ENCODE data around the gene GALNT7. TPM values are rescaled to one million over a fixed set of nuclear protein-coding genes. Genes with fewer than 3 reads are reported as not detected.

The GALNT7 gene
- total RNA-seq, 1 donor from 2014 or later, result 63.9 TPM

DNA sequence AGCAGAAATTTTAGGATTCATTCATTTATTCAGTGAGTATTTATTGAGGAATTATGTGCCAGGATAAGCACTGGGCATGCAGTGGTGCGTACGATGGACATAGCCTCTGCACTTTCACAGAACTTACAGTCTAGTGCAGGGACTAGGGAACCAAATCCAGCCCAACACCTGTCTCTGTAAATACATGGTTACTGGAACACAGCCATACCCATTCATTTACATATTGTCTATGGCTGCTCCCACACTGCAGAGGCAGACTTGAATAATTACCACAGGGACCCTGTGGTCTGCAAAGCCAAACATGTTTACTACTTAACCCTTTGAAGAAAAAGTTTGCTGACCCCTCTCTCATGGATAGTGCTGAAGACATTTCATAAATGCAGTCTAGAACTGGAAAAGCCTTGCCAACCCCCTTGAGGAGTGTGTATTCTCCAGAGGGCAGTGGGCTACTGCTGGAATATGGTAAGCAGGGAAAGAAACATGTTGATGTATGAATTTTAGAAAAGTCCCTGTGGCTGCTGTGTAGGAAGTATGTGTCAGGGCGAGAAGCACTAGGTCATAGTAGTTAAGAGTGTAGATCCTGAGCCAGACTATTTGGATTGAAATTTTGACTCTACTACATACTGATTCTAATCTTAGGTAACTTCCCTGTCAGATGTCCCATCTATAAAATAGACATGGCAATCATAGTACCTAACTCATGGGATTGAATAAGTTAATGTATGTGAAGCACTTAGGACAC is 75.5 kb downstream of the GALNT7 start:
- H3K4me1 Mint-ChIP-seq (ENCODE audit: unreplicated experiment), result peaks cover 6% of the 10 kb centered on the region
- no peak overlapping the region for H3K27ac Mint-ChIP-seq
- H3K9me3 Mint-ChIP-seq, result no peaks in the 10 kb centered on the region
- no peak overlapping the region for H3K4me3 Mint-ChIP-seq
- TF ChIP-seq, protein P1, sequence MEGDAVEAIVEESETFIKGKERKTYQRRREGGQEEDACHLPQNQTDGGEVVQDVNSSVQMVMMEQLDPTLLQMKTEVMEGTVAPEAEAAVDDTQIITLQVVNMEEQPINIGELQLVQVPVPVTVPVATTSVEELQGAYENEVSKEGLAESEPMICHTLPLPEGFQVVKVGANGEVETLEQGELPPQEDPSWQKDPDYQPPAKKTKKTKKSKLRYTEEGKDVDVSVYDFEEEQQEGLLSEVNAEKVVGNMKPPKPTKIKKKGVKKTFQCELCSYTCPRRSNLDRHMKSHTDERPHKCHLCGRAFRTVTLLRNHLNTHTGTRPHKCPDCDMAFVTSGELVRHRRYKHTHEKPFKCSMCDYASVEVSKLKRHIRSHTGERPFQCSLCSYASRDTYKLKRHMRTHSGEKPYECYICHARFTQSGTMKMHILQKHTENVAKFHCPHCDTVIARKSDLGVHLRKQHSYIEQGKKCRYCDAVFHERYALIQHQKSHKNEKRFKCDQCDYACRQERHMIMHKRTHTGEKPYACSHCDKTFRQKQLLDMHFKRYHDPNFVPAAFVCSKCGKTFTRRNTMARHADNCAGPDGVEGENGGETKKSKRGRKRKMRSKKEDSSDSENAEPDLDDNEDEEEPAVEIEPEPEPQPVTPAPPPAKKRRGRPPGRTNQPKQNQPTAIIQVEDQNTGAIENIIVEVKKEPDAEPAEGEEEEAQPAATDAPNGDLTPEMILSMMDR (conservative IDR thresholded peaks at IDR 0.05), result no peak
- DNase-seq (ENCODE audit: extremely low spot score, unreplicated experiment), result no peak
- H3K36me3 Mint-ChIP-seq, result peaks cover 11% of the 10 kb centered on the region
- H3K27me3 Mint-ChIP-seq, result no peaks in the 10 kb centered on the region

DNA sequence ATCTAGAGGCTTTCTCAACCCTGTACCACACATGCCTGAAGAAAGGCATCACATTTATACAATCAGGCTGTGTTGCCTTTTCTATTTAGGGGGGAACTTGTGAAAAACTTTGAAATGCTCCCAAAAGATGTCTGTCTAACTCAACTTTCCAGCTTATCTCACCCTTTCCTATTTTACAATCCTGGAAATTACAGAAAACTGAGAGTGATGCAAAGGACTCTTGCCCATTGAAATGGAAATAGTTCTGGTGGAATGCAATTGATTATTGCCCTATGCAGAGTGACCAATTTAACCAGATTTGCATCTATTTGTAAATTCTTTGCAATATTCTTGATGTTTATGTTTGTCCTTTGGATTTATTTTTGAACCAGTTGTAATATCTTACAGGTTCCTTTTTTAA is 77.3 kb downstream of the GALNT7 start:
- no peak for DNase-seq (ENCODE audit: extremely low spot score, unreplicated experiment)
- peaks cover 7% of the 10 kb centered on the region for H3K4me1 Mint-ChIP-seq (ENCODE audit: unreplicated experiment)
- H3K9me3 Mint-ChIP-seq, result no peaks in the 10 kb centered on the region
- peaks cover 20% of the 10 kb centered on the region for H3K36me3 Mint-ChIP-seq
- no peak overlapping the region for H3K4me3 Mint-ChIP-seq
- H3K27ac Mint-ChIP-seq, result no peak overlapping the region
- TF ChIP-seq, protein P1 (conservative IDR thresholded peaks at IDR 0.05), result no peak
- no peaks in the 10 kb centered on the region for H3K27me3 Mint-ChIP-seq

DNA sequence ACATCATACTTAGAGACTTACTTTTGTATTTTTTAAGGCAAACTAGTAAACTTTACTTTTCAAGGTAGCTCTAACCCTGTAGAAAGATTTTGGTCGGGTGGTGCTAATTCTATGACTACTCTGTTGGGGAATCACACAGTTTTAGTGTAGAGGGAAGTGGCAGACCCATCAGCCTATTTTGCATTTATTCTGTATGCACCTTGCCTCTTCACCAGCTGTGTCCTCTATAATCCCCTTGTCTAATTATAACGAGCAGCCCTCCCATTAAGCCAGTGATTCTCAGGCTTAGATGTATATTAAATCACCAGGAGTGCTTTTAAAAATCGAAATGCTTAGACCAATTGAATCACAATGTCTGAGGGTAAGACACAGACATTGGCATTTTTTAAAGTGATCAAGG is 78.1 kb downstream of the GALNT7 start:
- Mint-ChIP-seq H3K4me3 (no peak overlapping the region), H3K27ac (no peak overlapping the region), H3K27me3 (no peaks in the 10 kb centered on the region), H3K4me1 (ENCODE audit: unreplicated experiment) (peaks cover 7% of the 10 kb centered on the region), H3K9me3 (no peaks in the 10 kb centered on the region), H3K36me3 (peaks cover 20% of the 10 kb centered on the region)
- DNase-seq (ENCODE audit: extremely low spot score, unreplicated experiment), result no peak
- TF ChIP-seq, protein P1 (conservative IDR thresholded peaks at IDR 0.05), result no peak

DNA sequence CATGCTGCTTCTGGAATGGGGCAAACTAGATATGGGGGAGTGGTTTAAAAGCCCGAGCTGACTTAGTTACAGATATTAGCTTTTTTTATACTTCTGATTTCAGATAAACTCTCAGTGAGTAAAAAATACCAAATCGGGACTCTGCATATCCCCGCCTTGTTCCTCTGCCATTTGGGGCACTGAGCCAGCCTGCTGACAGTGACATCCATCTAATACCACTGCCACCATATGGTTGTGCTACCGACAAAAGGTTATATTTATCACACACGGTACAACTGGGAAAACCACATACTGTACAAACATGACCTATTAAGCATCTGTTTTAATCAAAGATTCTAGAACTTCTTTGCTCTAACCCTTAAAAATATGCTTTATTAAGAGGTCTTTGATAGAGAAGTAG is 78.7 kb downstream of the GALNT7 start:
- Mint-ChIP-seq H3K27ac (no peak overlapping the region), H3K4me3 (no peak overlapping the region), H3K4me1 (ENCODE audit: unreplicated experiment) (peaks cover 7% of the 10 kb centered on the region), H3K27me3 (no peaks in the 10 kb centered on the region), H3K36me3 (peaks cover 21% of the 10 kb centered on the region), H3K9me3 (peaks cover under 1% of the 10 kb centered on the region)
- TF ChIP-seq, protein P1 (conservative IDR thresholded peaks at IDR 0.05), result no peak
- DNase-seq (ENCODE audit: extremely low spot score, unreplicated experiment), result no peak

DNA sequence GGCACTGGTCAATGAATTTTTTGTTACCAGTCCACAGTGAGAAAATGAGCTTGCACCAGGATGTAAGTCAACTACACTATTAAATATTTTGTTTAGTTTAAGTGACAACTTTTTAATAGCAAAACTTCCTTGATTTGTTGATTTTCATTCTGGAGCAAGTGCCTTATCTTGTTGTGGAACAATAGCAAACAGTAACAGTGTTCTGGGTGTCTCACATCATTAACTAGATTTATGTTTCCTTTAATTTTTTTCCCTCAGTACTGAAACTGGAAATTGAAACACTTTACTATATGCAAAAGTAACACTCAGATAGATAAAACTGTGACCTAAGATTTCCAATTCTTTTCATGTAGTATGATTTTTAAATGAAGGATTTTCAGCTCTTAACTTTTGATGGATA is 80.1 kb downstream of the GALNT7 start:
- TF ChIP-seq, protein P1 (conservative IDR thresholded peaks at IDR 0.05), result no peak
- Mint-ChIP-seq H3K4me1 (ENCODE audit: unreplicated experiment) (peaks cover 10% of the 10 kb centered on the region), H3K9me3 (peaks cover 4% of the 10 kb centered on the region), H3K36me3 (peaks cover 31% of the 10 kb centered on the region), H3K4me3 (no peak overlapping the region), H3K27ac (no peak overlapping the region), H3K27me3 (no peaks in the 10 kb centered on the region)
- DNase-seq (ENCODE audit: extremely low spot score, unreplicated experiment), result no peak

All from type B pancreatic cell (in vitro differentiated cells).